ENCODE measurements around the gene ZNF485. TPM values are rescaled to one million over a fixed set of nuclear protein-coding genes. Genes with fewer than 3 reads are reported as not detected.

The ZNF485 gene
- total RNA-seq, 1 experiment from 2014 or later, result 7.2 TPM

- Histone ChIP-seq H3K4me3 (ENCODE audit: low read depth, low read length, poor library complexity, severe bottlenecking) (peak overlapping the region; percentile 45), H3K36me3 (ENCODE audit: insufficient read depth, low read length, poor library complexity, severe bottlenecking) (no peaks in the 10 kb centered on the region), H3K4me1 (ENCODE audit: insufficient read depth, low read length, poor library complexity, severe bottlenecking) (peaks cover 5% of the 10 kb centered on the region), H3K27me3 (replicated peaks; ENCODE audit: insufficient read depth, low read depth, low read length, poor library complexity) (no peaks in the 10 kb centered on the region), H3K9me3 (ENCODE audit: low read depth, low read length, poor library complexity, severe bottlenecking) (no peaks in the 10 kb centered on the region), H3K27ac (ENCODE audit: low read depth, low read length, poor library complexity, severe bottlenecking) (no peak overlapping the region)
- DNase-seq (ENCODE audit: low spot score), result no peak
- CTCF ChIA-PET, result no interaction called here
- BruUV-seq (replicated peaks), result no TSS peak
- TF ChIP-seq EZH2 (IDR thresholded peaks at IDR 0.05; ENCODE audit: borderline replicate concordance, low read depth, low read length, poor library complexity, severe bottlenecking) (no peak), CTCF (conservative IDR thresholded peaks at IDR 0.05; ENCODE audit: low read depth, low read length) (no peak)
- POLR2A ChIA-PET (ENCODE audit: low non-redundant PET), result no interaction called here
- intact Hi-C loops (cut with micrococcal nuclease; ENCODE audit: unreplicated experiment), result loop anchor here (2.0 kb wide), 1 partner anchor 32 kb away; the partner anchor contains the start of gene ZNF485
Observed at GRCh38 chr10:43574906-43575305, 31.3 kb upstream of the ZNF485 start.

DNA sequence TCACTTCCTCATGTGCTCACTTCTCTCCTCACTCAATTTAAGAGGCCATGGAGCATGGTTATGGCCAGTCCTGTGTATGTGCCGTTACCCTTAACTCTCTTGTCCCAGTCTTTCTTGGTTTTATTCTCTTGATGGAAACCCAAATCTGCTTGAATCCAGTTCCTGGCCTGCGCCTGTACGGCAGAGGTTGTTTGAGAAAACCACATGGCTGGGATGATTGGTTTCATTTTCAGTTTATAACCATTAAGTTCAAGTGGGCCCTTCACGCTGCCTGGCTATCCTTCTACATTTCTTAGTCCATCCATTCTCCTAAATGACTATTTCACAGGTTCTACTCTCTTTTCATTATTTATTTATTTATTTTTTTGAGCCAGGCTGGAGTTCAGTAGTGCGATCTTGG lies 30.2 kb upstream of the ZNF485 start:
- POLR2A ChIA-PET (ENCODE audit: low non-redundant PET), result no interaction called here
- no peaks in the 10 kb centered on the region for H3K9me3 ChIP-seq (ENCODE audit: low read depth, low read length, poor library complexity, severe bottlenecking)
- DNase-seq (ENCODE audit: low spot score), result no peak
- no peak overlapping the region for H3K4me3 ChIP-seq (ENCODE audit: low read depth, low read length, poor library complexity, severe bottlenecking)
- BruUV-seq (replicated peaks), result no TSS peak
- intact Hi-C loops (cut with micrococcal nuclease; ENCODE audit: unreplicated experiment), result no loop called here
- H3K27ac ChIP-seq (ENCODE audit: low read depth, low read length, poor library complexity, severe bottlenecking), result no peak overlapping the region
- CTCF ChIA-PET, result no interaction called here
- H3K27me3 ChIP-seq (replicated peaks; ENCODE audit: insufficient read depth, low read depth, low read length, poor library complexity), result no peaks in the 10 kb centered on the region
- no peaks in the 10 kb centered on the region for H3K36me3 ChIP-seq (ENCODE audit: insufficient read depth, low read length, poor library complexity, severe bottlenecking)
- peaks cover 5% of the 10 kb centered on the region for H3K4me1 ChIP-seq (ENCODE audit: insufficient read depth, low read length, poor library complexity, severe bottlenecking)
- TF ChIP-seq EZH2 (IDR thresholded peaks at IDR 0.05; ENCODE audit: borderline replicate concordance, low read depth, low read length, poor library complexity, severe bottlenecking), result no peak
- no peak for TF ChIP-seq CTCF (conservative IDR thresholded peaks at IDR 0.05; ENCODE audit: low read depth, low read length)

DNA sequence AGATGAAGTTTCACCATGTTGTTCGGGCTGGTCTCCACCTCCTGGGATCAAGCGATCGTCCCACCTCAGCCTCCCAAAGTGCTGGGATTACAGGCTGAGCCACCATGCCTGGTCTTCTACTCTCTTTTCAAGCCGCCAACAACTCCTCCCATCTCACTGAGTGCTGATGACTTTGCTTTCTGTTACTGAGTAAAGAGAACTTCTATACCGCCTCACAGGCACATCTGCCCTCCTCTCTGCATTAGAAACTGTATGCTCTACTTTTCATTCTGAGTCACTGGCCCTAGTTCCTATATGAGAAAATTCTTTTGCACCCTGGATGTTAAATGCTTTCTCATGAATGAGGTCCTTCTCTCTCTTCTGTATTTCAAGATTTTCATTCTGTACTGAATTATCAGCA lies 29.7 kb upstream of the ZNF485 start:
- H3K27ac ChIP-seq (ENCODE audit: low read depth, low read length, poor library complexity, severe bottlenecking), result no peak overlapping the region
- TF ChIP-seq EZH2 (IDR thresholded peaks at IDR 0.05; ENCODE audit: borderline replicate concordance, low read depth, low read length, poor library complexity, severe bottlenecking), result no peak
- no peak for TF ChIP-seq CTCF (conservative IDR thresholded peaks at IDR 0.05; ENCODE audit: low read depth, low read length)
- no peaks in the 10 kb centered on the region for H3K36me3 ChIP-seq (ENCODE audit: insufficient read depth, low read length, poor library complexity, severe bottlenecking)
- ChIA-PET POLR2A (ENCODE audit: low non-redundant PET) (no interaction called here), CTCF (no interaction called here)
- no peak overlapping the region for H3K4me3 ChIP-seq (ENCODE audit: low read depth, low read length, poor library complexity, severe bottlenecking)
- DNase-seq (ENCODE audit: low spot score), result no peak
- no peaks in the 10 kb centered on the region for H3K9me3 ChIP-seq (ENCODE audit: low read depth, low read length, poor library complexity, severe bottlenecking)
- peaks cover 5% of the 10 kb centered on the region for H3K4me1 ChIP-seq (ENCODE audit: insufficient read depth, low read length, poor library complexity, severe bottlenecking)
- H3K27me3 ChIP-seq (replicated peaks; ENCODE audit: insufficient read depth, low read depth, low read length, poor library complexity), result no peaks in the 10 kb centered on the region
- BruUV-seq (replicated peaks), result no TSS peak
- intact Hi-C loops (cut with micrococcal nuclease; ENCODE audit: unreplicated experiment), result no loop called here

Measured in A673 (cell line).